ENCODE data around the gene CAMK2B. TPM values are rescaled to one million over a fixed set of nuclear protein-coding genes. Genes with fewer than 3 reads are reported as not detected.

Gene CAMK2B
- total RNA-seq, 1 donor from 2014 or later: 0.09 TPM

DNA sequence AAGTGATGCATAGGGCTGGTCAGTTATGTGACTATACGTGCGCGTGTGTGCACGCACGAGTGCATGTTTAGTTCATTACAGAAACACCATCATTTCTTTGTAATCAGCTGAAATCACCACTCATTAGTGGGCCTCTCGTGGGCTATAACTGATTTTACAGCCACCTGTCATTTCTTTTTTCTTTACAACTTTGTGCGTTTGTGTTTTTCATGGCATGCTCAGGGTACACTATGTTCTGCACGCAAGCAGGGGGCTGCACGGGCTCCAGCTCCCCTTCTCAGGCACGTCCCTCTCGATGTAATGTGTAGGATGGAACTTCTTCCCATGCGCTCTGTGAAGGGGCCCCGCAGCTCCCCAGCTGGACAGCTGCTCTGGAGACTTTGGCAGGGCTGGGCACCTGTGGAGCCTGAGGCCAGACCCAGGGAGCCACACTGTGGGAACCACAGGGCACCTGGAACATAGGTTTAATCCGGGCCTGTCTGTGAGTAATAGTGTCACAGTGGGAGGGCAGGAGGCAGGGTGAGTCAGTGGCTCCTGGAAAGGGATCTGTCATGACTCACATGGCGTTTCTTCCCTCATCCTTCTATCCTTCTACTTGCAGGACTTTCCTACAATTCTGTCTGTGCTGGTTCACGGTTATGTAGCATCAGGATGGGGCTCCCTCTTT is 141.1 kb downstream of the CAMK2B start:
- peak; percentile 19 for DNase-seq (ENCODE audit: low spot score)
- H3K27ac ChIP-seq: no peak overlapping the region
- H3K27me3 ChIP-seq: no peaks in the 10 kb centered on the region
- H3K9ac ChIP-seq: no peak overlapping the region
- no peak overlapping the region for H3K4me2 ChIP-seq
- no peak for TF ChIP-seq EZH2phosphoT487 (IDR thresholded peaks at IDR 0.05)
- TF ChIP-seq, protein P1, sequence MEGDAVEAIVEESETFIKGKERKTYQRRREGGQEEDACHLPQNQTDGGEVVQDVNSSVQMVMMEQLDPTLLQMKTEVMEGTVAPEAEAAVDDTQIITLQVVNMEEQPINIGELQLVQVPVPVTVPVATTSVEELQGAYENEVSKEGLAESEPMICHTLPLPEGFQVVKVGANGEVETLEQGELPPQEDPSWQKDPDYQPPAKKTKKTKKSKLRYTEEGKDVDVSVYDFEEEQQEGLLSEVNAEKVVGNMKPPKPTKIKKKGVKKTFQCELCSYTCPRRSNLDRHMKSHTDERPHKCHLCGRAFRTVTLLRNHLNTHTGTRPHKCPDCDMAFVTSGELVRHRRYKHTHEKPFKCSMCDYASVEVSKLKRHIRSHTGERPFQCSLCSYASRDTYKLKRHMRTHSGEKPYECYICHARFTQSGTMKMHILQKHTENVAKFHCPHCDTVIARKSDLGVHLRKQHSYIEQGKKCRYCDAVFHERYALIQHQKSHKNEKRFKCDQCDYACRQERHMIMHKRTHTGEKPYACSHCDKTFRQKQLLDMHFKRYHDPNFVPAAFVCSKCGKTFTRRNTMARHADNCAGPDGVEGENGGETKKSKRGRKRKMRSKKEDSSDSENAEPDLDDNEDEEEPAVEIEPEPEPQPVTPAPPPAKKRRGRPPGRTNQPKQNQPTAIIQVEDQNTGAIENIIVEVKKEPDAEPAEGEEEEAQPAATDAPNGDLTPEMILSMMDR (IDR thresholded peaks at IDR 0.05): no peak
- H3K4me1 ChIP-seq: peaks cover 7% of the 10 kb centered on the region
- H3F3A ChIP-seq (ENCODE audit: low read depth): no peaks in the 10 kb centered on the region
- no peak overlapping the region for H3K4me3 ChIP-seq
- H3K9me3 ChIP-seq (ENCODE audit: low read depth): no peaks in the 10 kb centered on the region
- H3K36me3 ChIP-seq: no peaks in the 10 kb centered on the region
- Mint-ChIP-seq H3K27me3 (ENCODE audit: insufficient read depth, low read depth) (peaks cover 2% of the 10 kb centered on the region), H3K4me1 (peaks cover 25% of the 10 kb centered on the region), H3K9me3 (peaks cover 16% of the 10 kb centered on the region), H3K4me3 (no peak overlapping the region), H3K27ac (peak overlapping the region; percentile 3), H3K36me3 (no peaks in the 10 kb centered on the region)
- H4K20me1 ChIP-seq (ENCODE audit: low read depth): no peaks in the 10 kb centered on the region
- peak overlapping the region; percentile 57 for H2AFZ ChIP-seq (replicated peaks)
- no peaks in the 10 kb centered on the region for H3K79me2 ChIP-seq (ENCODE audit: low read depth)

DNA sequence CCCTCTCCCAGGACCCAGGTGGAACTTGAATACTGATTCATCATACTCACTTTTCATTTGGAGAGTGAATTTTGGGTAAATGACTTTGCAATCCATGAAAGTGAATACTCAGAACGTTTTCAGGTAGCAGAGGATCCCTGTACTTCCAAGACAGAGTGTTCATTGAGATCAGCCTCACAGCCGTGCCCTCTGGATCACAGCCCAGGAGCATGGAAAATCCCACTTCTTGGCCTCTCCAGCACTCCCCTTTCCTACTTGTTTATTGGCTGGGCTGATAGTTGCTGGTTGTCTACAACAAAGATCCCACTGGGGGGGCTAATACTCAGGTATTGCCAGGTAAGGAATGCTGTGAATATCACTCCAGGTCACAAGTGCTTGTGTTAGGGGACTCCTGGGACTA is 142.0 kb downstream of the CAMK2B start:
- H3K4me3 ChIP-seq: no peak overlapping the region
- TF ChIP-seq EZH2 (IDR thresholded peaks at IDR 0.05) (no peak), EZH2phosphoT487 (IDR thresholded peaks at IDR 0.05) (no peak)
- TF ChIP-seq, protein P1 (IDR thresholded peaks at IDR 0.05): no peak
- H4K20me1 ChIP-seq (ENCODE audit: low read depth): no peaks in the 10 kb centered on the region
- H3K79me2 ChIP-seq (ENCODE audit: low read depth): no peaks in the 10 kb centered on the region
- Mint-ChIP-seq H3K36me3 (no peaks in the 10 kb centered on the region), H3K27ac (no peak overlapping the region), H3K4me1 (peaks cover 19% of the 10 kb centered on the region), H3K4me3 (no peak overlapping the region), H3K27me3 (ENCODE audit: insufficient read depth, low read depth) (peaks cover 2% of the 10 kb centered on the region), H3K9me3 (peaks cover 16% of the 10 kb centered on the region)
- H3K4me1 ChIP-seq: peaks cover 7% of the 10 kb centered on the region
- H3K27me3 ChIP-seq: no peaks in the 10 kb centered on the region
- no peak for DNase-seq (ENCODE audit: low spot score)
- H3K27ac ChIP-seq: no peak overlapping the region
- H3K4me2 ChIP-seq: no peak overlapping the region
- H3K9me3 ChIP-seq (ENCODE audit: low read depth): no peaks in the 10 kb centered on the region
- H2AFZ ChIP-seq (replicated peaks): no peak overlapping the region
- H3K9ac ChIP-seq: no peak overlapping the region
- H3F3A ChIP-seq (ENCODE audit: low read depth): no peaks in the 10 kb centered on the region
- no peaks in the 10 kb centered on the region for H3K36me3 ChIP-seq

DNA sequence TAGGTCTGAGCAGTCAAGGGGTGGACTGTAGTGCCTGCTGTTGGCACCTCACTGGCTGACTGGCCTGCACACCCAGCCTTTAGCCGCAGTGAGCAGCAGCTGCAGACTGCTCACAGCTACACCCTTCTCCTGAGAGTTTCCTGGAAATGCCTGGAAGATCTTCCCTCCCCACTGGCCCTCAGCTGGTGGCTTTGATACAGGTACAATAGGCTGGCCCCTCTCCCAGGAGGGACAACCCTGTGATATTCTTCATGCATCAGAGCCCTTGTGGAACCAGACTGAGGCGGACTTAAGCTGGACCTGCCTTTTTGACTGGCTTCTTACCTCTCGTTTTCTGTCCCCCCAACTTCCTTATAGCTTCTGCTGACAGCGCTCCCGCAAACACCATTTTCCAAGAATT is 142.6 kb downstream of the CAMK2B start:
- H3K27ac Mint-ChIP-seq: no peak overlapping the region
- peaks cover 19% of the 10 kb centered on the region for H3K4me1 Mint-ChIP-seq
- Histone ChIP-seq H2AFZ (replicated peaks) (no peak overlapping the region), H3K36me3 (no peaks in the 10 kb centered on the region), H4K20me1 (ENCODE audit: low read depth) (no peaks in the 10 kb centered on the region), H3K27me3 (no peaks in the 10 kb centered on the region), H3F3A (ENCODE audit: low read depth) (no peaks in the 10 kb centered on the region), H3K4me3 (no peak overlapping the region), H3K27ac (no peak overlapping the region), H3K4me2 (no peak overlapping the region), H3K79me2 (ENCODE audit: low read depth) (no peaks in the 10 kb centered on the region), H3K4me1 (peaks cover 8% of the 10 kb centered on the region), H3K9ac (no peak overlapping the region), H3K9me3 (ENCODE audit: low read depth) (no peaks in the 10 kb centered on the region)
- TF ChIP-seq, protein P1 (IDR thresholded peaks at IDR 0.05): no peak
- TF ChIP-seq EZH2phosphoT487 (IDR thresholded peaks at IDR 0.05): no peak
- no peak for TF ChIP-seq EZH2 (IDR thresholded peaks at IDR 0.05)
- no peak for DNase-seq (ENCODE audit: low spot score)
- H3K9me3 Mint-ChIP-seq: peaks cover 16% of the 10 kb centered on the region
- no peaks in the 10 kb centered on the region for H3K36me3 Mint-ChIP-seq
- no peak overlapping the region for H3K4me3 Mint-ChIP-seq
- peaks cover 2% of the 10 kb centered on the region for H3K27me3 Mint-ChIP-seq (ENCODE audit: insufficient read depth, low read depth)
